Neural cell (in vitro differentiated cells): ENCODE results near the gene TDRKH. TPM values are rescaled to one million over a fixed set of nuclear protein-coding genes. Genes with fewer than 3 reads are reported as not detected.

Experiments used
- H2AFZ ChIP-seq: fragments of 200-600, 300-800 bp; sonication (generic), shearing (Covaris generic); 2 replicates; pipeline ENCODE4 v1.6.0; 2014; ENCODE audit warnings: low read depth, mild to moderate bottlenecking, antibody characterized with exemption, low read length, moderate library complexity
- H3F3A ChIP-seq: fragments of 200-600 bp; shearing (Covaris generic); 2 replicates; pipeline ENCODE4 v1.6.1; 2016; ENCODE audit warnings: mild to moderate bottlenecking, moderate library complexity, mixed read lengths, antibody characterized with exemption, low read length; ENCODE audit not compliant: insufficient read depth, poor library complexity, severe bottlenecking
- H3K27ac ChIP-seq: fragments of 200-600, 300-800 bp; sonication (generic), shearing (Covaris generic); 2 replicates; pipeline ENCODE4 v1.5.1; 2014; ENCODE audit warnings: mild to moderate bottlenecking, low read length, moderate library complexity
- H3K27me3 ChIP-seq: fragments of 300-800, 200-600 bp; sonication (generic), shearing (Covaris generic); 2 replicates; pipeline ENCODE4 v1.6.0; 2014; ENCODE audit warnings: mild to moderate bottlenecking, low read depth, low read length, moderate library complexity; ENCODE audit not compliant: insufficient read depth
- H3K36me3 ChIP-seq: fragments of 300-800, 200-600 bp; sonication (generic), shearing (Covaris generic); 2 replicates; pipeline ENCODE4 v1.5.1; 2014; ENCODE audit warnings: mild to moderate bottlenecking, antibody characterized with exemption, low read length, moderate library complexity; ENCODE audit not compliant: insufficient read depth
- H3K4me2 ChIP-seq: fragments of 300-800, 200-600 bp; sonication (generic), shearing (Covaris generic); 2 replicates; pipeline ENCODE4 v1.6.0; 2014; ENCODE audit warnings: mild to moderate bottlenecking, low read length
- H3K4me3 ChIP-seq: fragments of 300-800, 200-600 bp; sonication (generic), shearing (Covaris generic); 2 replicates; pipeline ENCODE4 v1.5.1; 2014; ENCODE audit warnings: mild to moderate bottlenecking, low read length, moderate library complexity
- H3K79me2 ChIP-seq: fragments of 200-600 bp; shearing (Covaris generic); replicated peaks from 2 replicates; pipeline ENCODE4 v1.6.0; 2014; ENCODE audit warnings: mild to moderate bottlenecking, low read length, moderate library complexity; ENCODE audit not compliant: insufficient read depth
- H3K9ac ChIP-seq: fragments of 300-800, 200-600 bp; sonication (generic), shearing (Covaris generic); 2 replicates; pipeline ENCODE4 v1.6.1; 2016; ENCODE audit warnings: mild to moderate bottlenecking, low read length, mixed read lengths
- H3K9me2 ChIP-seq: fragments of 200-600 bp; shearing (Covaris generic); 2 replicates; pipeline ENCODE4 v1.6.1; 2016; ENCODE audit warnings: mild to moderate bottlenecking, low read length, mixed read lengths; ENCODE audit not compliant: insufficient read depth
- H3K9me3 ChIP-seq: fragments of 200-600, 300-800 bp; sonication (generic), shearing (Covaris generic); 2 replicates; pipeline ENCODE4 v1.6.1; 2016; ENCODE audit warnings: mild to moderate bottlenecking, mixed run types, low read length, moderate library complexity, mixed read lengths
- H4K20me1 ChIP-seq: fragments of 200-600 bp; shearing (Covaris generic); 2 replicates; pipeline ENCODE4 v1.6.1; 2016; ENCODE audit warnings: mild to moderate bottlenecking, mixed run types; ENCODE audit not compliant: insufficient read depth
- EP300 ChIP-seq: fragments of 450-650 bp; conservative IDR thresholded peaks from 2 replicates; pipeline ENCODE4 v1.6.1; 2014; ENCODE audit warnings: antibody characterized with exemption, mild to moderate bottlenecking, moderate library complexity; ENCODE audit not compliant: poor library complexity, severe bottlenecking
- EZH2 ChIP-seq: fragments of 200-600, 300-800 bp; shearing (Covaris generic), sonication (generic); IDR thresholded peaks from 2 replicates; pipeline ENCODE4 v1.6.1; 2014; ENCODE audit warnings: antibody characterized with exemption, low read length, borderline replicate concordance, mild to moderate bottlenecking; ENCODE audit not compliant: insufficient read depth, poor library complexity, severe bottlenecking
- MXI1 ChIP-seq: fragments of 450-650 bp; conservative IDR thresholded peaks from 2 replicates; pipeline ENCODE4 v1.6.1; 2014; ENCODE audit warnings: antibody characterized with exemption, mild to moderate bottlenecking; ENCODE audit not compliant: poor library complexity, severe bottlenecking
- POLR2AphosphoS5 ChIP-seq: IDR thresholded peaks from 2 replicates; pipeline ENCODE4 v1.6.1; 2012
- RAD21 ChIP-seq: fragments of 450-650 bp; conservative IDR thresholded peaks from 2 replicates; pipeline ENCODE4 v1.6.1; 2014; ENCODE audit warnings: antibody characterized with exemption, mild to moderate bottlenecking, moderate library complexity
- SMC3 ChIP-seq: fragments of 450-650 bp; conservative IDR thresholded peaks from 2 replicates; pipeline ENCODE4 v1.6.1; 2014; ENCODE audit warnings: antibody characterized with exemption, mild to moderate bottlenecking, moderate library complexity; ENCODE audit not compliant: poor library complexity
- TAF1 ChIP-seq: IDR thresholded peaks from 2 replicates; pipeline ENCODE4 v1.6.1; 2012; ENCODE audit warnings: low read depth
- polyA plus RNA-seq: library from polyadenylated mRNA; depleted of rRNA; stranded (reverse); fragments of >200 nt; gene quantifications from 2 replicates; pipeline ENCODE4 v1.2.3, GENCODE V29; 2014
- TF ChIP-seq, protein P1 (sequence below): IDR thresholded peaks from 2 replicates; pipeline ENCODE4 v1.6.1; 2012; ENCODE audit warnings: borderline replicate concordance
- TF ChIP-seq, protein P2 (sequence below): fragments of 450-650 bp; IDR thresholded peaks from 2 replicates; pipeline ENCODE4 v1.5.1; 2014; ENCODE audit warnings: antibody characterized with exemption, mild to moderate bottlenecking, moderate library complexity; ENCODE audit not compliant: poor library complexity, severe bottlenecking

TDRKH gene
- polyA plus RNA-seq, 1 donor from 2014 or later = 19.5 TPM

DNA sequence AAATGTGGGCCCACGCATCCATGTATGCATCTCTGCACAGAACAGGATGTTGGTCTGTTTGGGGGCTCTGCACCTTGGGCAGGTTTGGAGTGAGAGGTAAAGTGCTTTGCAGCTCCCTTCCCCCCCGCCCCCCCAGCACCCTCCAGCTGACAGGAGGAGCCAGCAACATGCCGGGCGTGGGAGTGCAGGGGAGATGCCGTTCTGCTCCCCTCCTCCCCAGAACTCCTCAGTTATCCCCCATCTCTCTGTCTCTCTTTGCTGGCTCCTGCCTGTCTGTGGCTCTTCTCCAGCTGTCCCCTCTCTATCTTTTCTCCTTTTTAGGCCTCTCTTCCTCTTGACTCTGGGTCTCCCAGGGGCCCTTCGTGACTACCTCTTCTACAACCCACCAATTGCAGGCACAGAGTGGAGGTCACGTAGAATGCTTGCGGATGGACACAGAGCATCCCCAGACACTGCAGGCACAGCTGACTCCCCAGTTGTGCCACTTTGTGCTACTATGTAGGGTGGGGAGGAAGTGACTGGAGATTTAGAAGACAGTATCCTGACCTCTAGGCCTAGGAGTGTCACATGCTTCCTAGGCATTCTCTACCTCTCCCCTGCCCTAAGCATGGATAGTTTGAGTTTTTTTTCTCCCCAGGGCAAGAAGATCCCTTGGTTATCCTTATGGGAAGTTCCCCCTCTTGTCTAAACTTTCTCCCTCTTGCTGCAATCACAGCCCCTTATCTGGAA lies 43.0 kb upstream of the TDRKH start:
- H4K20me1 ChIP-seq = no peaks in the 10 kb centered on the region
- H3K9me2 ChIP-seq = no peaks in the 10 kb centered on the region
- peaks cover 27% of the 10 kb centered on the region for H3K27me3 ChIP-seq
- H3F3A ChIP-seq = no peaks in the 10 kb centered on the region
- H3K4me2 ChIP-seq = no peak overlapping the region
- H3K9ac ChIP-seq = no peak overlapping the region
- H3K9me3 ChIP-seq = no peaks in the 10 kb centered on the region
- no peak overlapping the region for H2AFZ ChIP-seq
- no peaks in the 10 kb centered on the region for H3K79me2 ChIP-seq
- H3K4me3 ChIP-seq = no peak overlapping the region
- no peaks in the 10 kb centered on the region for H3K36me3 ChIP-seq
- no peak overlapping the region for H3K27ac ChIP-seq
- no peak for TF ChIP-seq EZH2
- no peak for TF ChIP-seq MXI1
- no peak for TF ChIP-seq POLR2AphosphoS5
- TF ChIP-seq EP300 = no peak
- no peak for TF ChIP-seq SMC3
- TF ChIP-seq, protein P1, sequence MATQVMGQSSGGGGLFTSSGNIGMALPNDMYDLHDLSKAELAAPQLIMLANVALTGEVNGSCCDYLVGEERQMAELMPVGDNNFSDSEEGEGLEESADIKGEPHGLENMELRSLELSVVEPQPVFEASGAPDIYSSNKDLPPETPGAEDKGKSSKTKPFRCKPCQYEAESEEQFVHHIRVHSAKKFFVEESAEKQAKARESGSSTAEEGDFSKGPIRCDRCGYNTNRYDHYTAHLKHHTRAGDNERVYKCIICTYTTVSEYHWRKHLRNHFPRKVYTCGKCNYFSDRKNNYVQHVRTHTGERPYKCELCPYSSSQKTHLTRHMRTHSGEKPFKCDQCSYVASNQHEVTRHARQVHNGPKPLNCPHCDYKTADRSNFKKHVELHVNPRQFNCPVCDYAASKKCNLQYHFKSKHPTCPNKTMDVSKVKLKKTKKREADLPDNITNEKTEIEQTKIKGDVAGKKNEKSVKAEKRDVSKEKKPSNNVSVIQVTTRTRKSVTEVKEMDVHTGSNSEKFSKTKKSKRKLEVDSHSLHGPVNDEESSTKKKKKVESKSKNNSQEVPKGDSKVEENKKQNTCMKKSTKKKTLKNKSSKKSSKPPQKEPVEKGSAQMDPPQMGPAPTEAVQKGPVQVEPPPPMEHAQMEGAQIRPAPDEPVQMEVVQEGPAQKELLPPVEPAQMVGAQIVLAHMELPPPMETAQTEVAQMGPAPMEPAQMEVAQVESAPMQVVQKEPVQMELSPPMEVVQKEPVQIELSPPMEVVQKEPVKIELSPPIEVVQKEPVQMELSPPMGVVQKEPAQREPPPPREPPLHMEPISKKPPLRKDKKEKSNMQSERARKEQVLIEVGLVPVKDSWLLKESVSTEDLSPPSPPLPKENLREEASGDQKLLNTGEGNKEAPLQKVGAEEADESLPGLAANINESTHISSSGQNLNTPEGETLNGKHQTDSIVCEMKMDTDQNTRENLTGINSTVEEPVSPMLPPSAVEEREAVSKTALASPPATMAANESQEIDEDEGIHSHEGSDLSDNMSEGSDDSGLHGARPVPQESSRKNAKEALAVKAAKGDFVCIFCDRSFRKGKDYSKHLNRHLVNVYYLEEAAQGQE = no peak
- TF ChIP-seq, protein P2, sequence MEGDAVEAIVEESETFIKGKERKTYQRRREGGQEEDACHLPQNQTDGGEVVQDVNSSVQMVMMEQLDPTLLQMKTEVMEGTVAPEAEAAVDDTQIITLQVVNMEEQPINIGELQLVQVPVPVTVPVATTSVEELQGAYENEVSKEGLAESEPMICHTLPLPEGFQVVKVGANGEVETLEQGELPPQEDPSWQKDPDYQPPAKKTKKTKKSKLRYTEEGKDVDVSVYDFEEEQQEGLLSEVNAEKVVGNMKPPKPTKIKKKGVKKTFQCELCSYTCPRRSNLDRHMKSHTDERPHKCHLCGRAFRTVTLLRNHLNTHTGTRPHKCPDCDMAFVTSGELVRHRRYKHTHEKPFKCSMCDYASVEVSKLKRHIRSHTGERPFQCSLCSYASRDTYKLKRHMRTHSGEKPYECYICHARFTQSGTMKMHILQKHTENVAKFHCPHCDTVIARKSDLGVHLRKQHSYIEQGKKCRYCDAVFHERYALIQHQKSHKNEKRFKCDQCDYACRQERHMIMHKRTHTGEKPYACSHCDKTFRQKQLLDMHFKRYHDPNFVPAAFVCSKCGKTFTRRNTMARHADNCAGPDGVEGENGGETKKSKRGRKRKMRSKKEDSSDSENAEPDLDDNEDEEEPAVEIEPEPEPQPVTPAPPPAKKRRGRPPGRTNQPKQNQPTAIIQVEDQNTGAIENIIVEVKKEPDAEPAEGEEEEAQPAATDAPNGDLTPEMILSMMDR = no peak
- no peak for TF ChIP-seq TAF1
- no peak for TF ChIP-seq RAD21

DNA sequence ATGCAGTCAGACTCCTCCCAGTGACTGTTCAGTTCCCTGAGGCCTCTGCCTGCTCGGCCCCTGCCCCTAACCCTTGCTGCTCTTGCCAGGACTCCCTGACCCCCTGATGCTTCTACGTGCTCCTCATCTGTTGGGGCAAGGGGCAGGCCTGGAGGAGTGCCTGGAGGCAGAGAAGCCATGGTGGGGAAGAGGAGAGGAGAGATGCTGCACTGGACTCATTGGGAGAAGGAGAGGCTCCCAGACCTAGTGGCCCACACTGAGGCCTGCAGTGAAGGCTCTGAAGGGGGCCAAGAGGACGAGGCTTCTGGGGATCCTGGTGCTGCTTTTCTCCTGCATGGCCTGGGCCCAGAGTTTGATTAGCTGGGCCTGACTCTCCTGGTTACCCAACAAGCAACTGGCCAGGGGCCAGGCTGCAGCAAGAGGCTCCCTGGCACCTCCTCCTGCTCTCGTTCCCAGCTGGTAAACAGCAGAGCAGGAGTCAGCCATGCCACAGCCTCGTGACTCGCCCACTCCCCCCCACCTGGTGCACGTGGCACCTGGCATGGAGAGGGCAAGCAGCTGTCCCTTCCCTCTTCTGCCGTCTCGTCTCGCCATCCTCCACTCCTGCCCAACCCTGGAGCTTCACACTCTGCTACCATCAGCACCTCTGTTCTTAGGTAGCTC lies 42.1 kb upstream of the TDRKH start:
- Histone ChIP-seq H3K4me3 (no peak overlapping the region), H3K79me2 (no peaks in the 10 kb centered on the region), H3F3A (no peaks in the 10 kb centered on the region), H3K36me3 (no peaks in the 10 kb centered on the region), H3K27me3 (peaks cover 18% of the 10 kb centered on the region), H4K20me1 (no peaks in the 10 kb centered on the region), H2AFZ (no peak overlapping the region), H3K27ac (no peak overlapping the region), H3K9me2 (no peaks in the 10 kb centered on the region), H3K4me2 (no peak overlapping the region), H3K9me3 (no peaks in the 10 kb centered on the region), H3K9ac (no peak overlapping the region)
- TF ChIP-seq MXI1 (no peak), RAD21 (no peak)
